Sigmoid colon (tissue), 7 donors: ENCODE measurements around the gene TMEM184C. TPM values are rescaled to one million over a fixed set of nuclear protein-coding genes. Genes with fewer than 3 reads are reported as not detected.

Experiments used
- DNase-seq: peaks from one replicate; pipeline ENCODE4 v3.0.0-alpha.2; 2019
- H3K27ac ChIP-seq, 4 donors: fragments of 200-600 bp; sonication (generic); one replicate each; pipeline ENCODE4 v1.5.1; 2016 to 2019; ENCODE audit warnings: mild to moderate bottlenecking in 1 of 4
- H3K27me3 ChIP-seq, 3 donors: fragments of 200-600 bp; sonication (generic); one replicate each; pipeline ENCODE4 v1.5.1; 2019; ENCODE audit warnings: mild to moderate bottlenecking in 1 of 3
- H3K36me3 ChIP-seq, 4 donors: fragments of 200-600 bp; sonication (generic); one replicate each; pipeline ENCODE4 v1.5.1; 2016 to 2019
- H3K4me1 ChIP-seq, 4 donors: fragments of 200-600 bp; sonication (generic); one replicate each; pipeline ENCODE4 v1.5.1; 2017 to 2019
- H3K4me3 ChIP-seq, 4 donors: fragments of 200-600 bp; sonication (generic); one replicate each; pipeline ENCODE4 v1.5.1; 2017 to 2019; ENCODE audit warnings: mild to moderate bottlenecking in 2 of 4, moderate library complexity in 1 of 4
- H3K9me3 ChIP-seq, 4 donors: fragments of 200-600 bp in 3 of 4; sonication (generic) in 3 of 4; one replicate each; pipeline versions ENCODE4 v1.5.1 to v1.6.1; 2013 to 2019
- EP300 ChIP-seq, 4 donors: sonication (generic); formaldehyde crosslinking; IDR thresholded peaks; one replicate each; pipeline ENCODE4 v1.6.1; 2017; ENCODE audit warnings: antibody characterized with exemption in 4 of 4
- POLR2A ChIP-seq, 2 donors: fragments of 450-650 bp; IDR thresholded peaks; one replicate each; pipeline ENCODE4 v1.6.1; 2016; ENCODE audit warnings: antibody characterized with exemption in 2 of 2, mild to moderate bottlenecking in 2 of 2, moderate library complexity in 2 of 2
- POLR2AphosphoS5 ChIP-seq, 4 donors: sonication (generic); formaldehyde crosslinking; IDR thresholded peaks; one replicate each; pipeline ENCODE4 v1.6.1; 2017; ENCODE audit warnings: antibody characterized with exemption in 4 of 4
- WGBS, 2 donors: extraction: QIAGEN DNeasy Blood & Tissue Kit; methylation state at CpG; one replicate each; pipeline ENCODE4 v1.1.7; 2013; 5-methylcytosine and 5-hydroxymethylcytosine counted together
- intact Hi-C: fragments of 100-400 bp; cut with DNase I; formaldehyde crosslinking; loops from one replicate; pipeline ENCODE4 v1.15.1; 2023
- polyA plus RNA-seq, 3 donors: library from polyadenylated mRNA; stranded (reverse); fragments of 200-250 nt; gene quantifications; one replicate each; pipeline ENCODE4 v1.2.3, GENCODE V29; 2013
- total RNA-seq, 4 donors: library from RNA; depleted of rRNA; stranded (reverse); fragments of >200 nt; gene quantifications; one replicate each; pipeline ENCODE4 v1.1.0, GENCODE V29; 2016
- TF ChIP-seq, protein P1 (sequence below), 4 experiments: fragments of 450-650 bp in 3 of 4; fragments of 200-600 bp in 1 of 4; IDR thresholded peaks; one replicate each; pipeline ENCODE4 v1.5.1; 2016 to 2019; ENCODE audit warnings: antibody characterized with exemption in 4 of 4, mild to moderate bottlenecking in 3 of 4, moderate library complexity in 2 of 4
- donor health status: healthy with polysubstance abuse.
- donor health status: Bipolar disorder and iron deficiency.
- donor health status: healthy.

Gene TMEM184C
- total and polyA plus RNA-seq, 7 donors: 6.0 to 23.8 (median 12.2) TPM

- H3K36me3 ChIP-seq: peaks cover 0 to 78% (median 19%) of the 10 kb centered on the region in 4 donors
- H3K27me3 ChIP-seq: no peaks in the 10 kb centered on the region
- TF ChIP-seq POLR2AphosphoS5 (IDR thresholded peaks at IDR 0.05) (no peak), EP300 (IDR thresholded peaks at IDR 0.05) (no peak), POLR2A (IDR thresholded peaks at IDR 0.05) (no peak)
- TF ChIP-seq, protein P1, sequence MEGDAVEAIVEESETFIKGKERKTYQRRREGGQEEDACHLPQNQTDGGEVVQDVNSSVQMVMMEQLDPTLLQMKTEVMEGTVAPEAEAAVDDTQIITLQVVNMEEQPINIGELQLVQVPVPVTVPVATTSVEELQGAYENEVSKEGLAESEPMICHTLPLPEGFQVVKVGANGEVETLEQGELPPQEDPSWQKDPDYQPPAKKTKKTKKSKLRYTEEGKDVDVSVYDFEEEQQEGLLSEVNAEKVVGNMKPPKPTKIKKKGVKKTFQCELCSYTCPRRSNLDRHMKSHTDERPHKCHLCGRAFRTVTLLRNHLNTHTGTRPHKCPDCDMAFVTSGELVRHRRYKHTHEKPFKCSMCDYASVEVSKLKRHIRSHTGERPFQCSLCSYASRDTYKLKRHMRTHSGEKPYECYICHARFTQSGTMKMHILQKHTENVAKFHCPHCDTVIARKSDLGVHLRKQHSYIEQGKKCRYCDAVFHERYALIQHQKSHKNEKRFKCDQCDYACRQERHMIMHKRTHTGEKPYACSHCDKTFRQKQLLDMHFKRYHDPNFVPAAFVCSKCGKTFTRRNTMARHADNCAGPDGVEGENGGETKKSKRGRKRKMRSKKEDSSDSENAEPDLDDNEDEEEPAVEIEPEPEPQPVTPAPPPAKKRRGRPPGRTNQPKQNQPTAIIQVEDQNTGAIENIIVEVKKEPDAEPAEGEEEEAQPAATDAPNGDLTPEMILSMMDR (IDR thresholded peaks at IDR 0.05): no peak
- no peaks in the 10 kb centered on the region for H3K9me3 ChIP-seq
- intact Hi-C loops: no loop called here
- 89 to 93% methylated on average over 6 of the region's 6 CpGs for WGBS, 2 donors
- no peak overlapping the region for H3K27ac ChIP-seq
- no peak overlapping the region for H3K4me3 ChIP-seq
- H3K4me1 ChIP-seq: peaks cover 0 to 14% (median 12%) of the 10 kb centered on the region in 4 donors
- no peak for DNase-seq
Observed at GRCh38 chr4:147625733-147626132, 8.5 kb downstream of the TMEM184C start.

DNA sequence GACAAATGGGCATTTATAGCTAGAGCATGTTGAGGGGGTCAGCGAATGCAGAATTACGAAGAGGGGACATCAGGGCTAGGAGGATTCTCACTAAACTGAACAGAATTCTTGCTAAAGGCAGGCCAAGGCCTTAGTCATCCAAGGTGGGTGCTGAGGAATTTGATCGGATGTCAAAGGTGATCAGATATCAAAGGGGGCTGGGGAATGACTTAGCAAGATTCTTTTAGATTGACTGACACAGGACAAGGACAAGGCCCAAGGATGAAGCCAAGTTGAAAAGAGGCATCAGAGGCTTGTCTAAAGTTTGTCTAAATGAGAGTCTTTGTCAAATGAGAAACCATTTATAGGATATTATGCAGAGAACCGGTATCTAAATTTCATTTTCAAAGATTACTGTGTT, 9.7 kb downstream of the TMEM184C start:
- H3K4me1 ChIP-seq: peaks cover 0 to 6% (median 3%) of the 10 kb centered on the region in 4 donors
- H3K27ac ChIP-seq: no peak overlapping the region
- intact Hi-C loops: no loop called here
- DNase-seq: no peak
- WGBS, 2 donors: 98% methylated on average over 4 of the region's 4 CpGs
- no peaks in the 10 kb centered on the region for H3K27me3 ChIP-seq
- H3K36me3 ChIP-seq: peaks cover 0 to 86% (median 17%) of the 10 kb centered on the region in 4 donors
- H3K9me3 ChIP-seq: no peaks in the 10 kb centered on the region
- no peak overlapping the region for H3K4me3 ChIP-seq
- TF ChIP-seq POLR2A (IDR thresholded peaks at IDR 0.05): no peak
- no peak for TF ChIP-seq POLR2AphosphoS5 (IDR thresholded peaks at IDR 0.05)
- TF ChIP-seq, protein P1 (IDR thresholded peaks at IDR 0.05): no peak
- TF ChIP-seq EP300 (IDR thresholded peaks at IDR 0.05): no peak

DNA sequence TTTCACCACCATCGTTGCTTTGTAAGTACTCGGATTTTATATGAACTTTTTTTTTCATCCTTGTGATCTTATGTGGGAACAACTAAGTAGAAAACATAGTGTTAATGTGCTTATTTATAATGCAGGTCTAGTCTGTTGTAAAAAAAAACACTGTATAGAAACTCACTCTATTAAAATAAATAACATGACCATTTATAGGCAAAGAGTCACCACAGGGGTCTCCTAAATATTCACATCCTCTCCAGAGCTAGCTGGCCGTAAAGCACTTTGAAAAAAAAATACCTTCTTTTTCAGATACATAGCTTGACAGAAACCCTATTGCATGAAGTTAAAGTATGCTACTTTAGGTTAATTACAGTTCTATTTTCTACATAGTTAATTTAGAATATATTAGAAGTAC, 11.2 kb downstream of the TMEM184C start:
- H3K36me3 ChIP-seq: peaks cover 0 to 91% (median 22%) of the 10 kb centered on the region in 4 donors

GRCh38 chr4:147629783-147630730, 12.9 kb downstream of the TMEM184C start:
- intact Hi-C loops: no loop called here
- Histone ChIP-seq H3K27me3 (no peaks in the 10 kb centered on the region), H3K9me3 (no peaks in the 10 kb centered on the region), H3K4me3 (no peak overlapping the region), H3K36me3 (peaks cover 0 to 91% (median 28%) of the 10 kb centered on the region in 4 donors), H3K27ac (no peak overlapping the region), H3K4me1 (peaks cover 0 to 6% (median 0%) of the 10 kb centered on the region in 4 donors)
- DNase-seq: no peak
- TF ChIP-seq POLR2AphosphoS5 (IDR thresholded peaks at IDR 0.05): no peak
- no peak for TF ChIP-seq POLR2A (IDR thresholded peaks at IDR 0.05)
- no peak for TF ChIP-seq EP300 (IDR thresholded peaks at IDR 0.05)
- TF ChIP-seq, protein P1 (IDR thresholded peaks at IDR 0.05): no peak
- 91 to 93% methylated on average over 1 of the region's 1 CpG for WGBS, 2 donors

More for the DNA sequence above, 11.2 kb downstream of the TMEM184C start:
- Histone ChIP-seq H3K9me3 (no peaks in the 10 kb centered on the region), H3K4me3 (no peak overlapping the region), H3K4me1 (peaks cover 0 to 6% (median 0%) of the 10 kb centered on the region in 4 donors), H3K27ac (no peak overlapping the region), H3K27me3 (no peaks in the 10 kb centered on the region)
- intact Hi-C loops: no loop called here
- TF ChIP-seq EP300 (IDR thresholded peaks at IDR 0.05): no peak
- no peak for TF ChIP-seq POLR2A (IDR thresholded peaks at IDR 0.05)
- TF ChIP-seq, protein P1 (IDR thresholded peaks at IDR 0.05): no peak
- no peak for TF ChIP-seq POLR2AphosphoS5 (IDR thresholded peaks at IDR 0.05)
- 77 to 83% methylated on average over 3 of the region's 3 CpGs for WGBS, 2 donors
- no peak for DNase-seq
